Neural progenitor cell (in vitro differentiated cells): ENCODE data around the gene MAN1A2.

Experiments
- CTCF ChIP-seq: fragments of 200-600 bp; sonication (generic); IDR thresholded peaks from 2 replicates; pipeline ENCODE4 v1.5.1; 2017; ENCODE audit warnings: antibody characterized with exemption, mild to moderate bottlenecking
- EZH2 ChIP-seq: fragments of 200-600 bp; sonication (generic); IDR thresholded peaks from 2 replicates; pipeline ENCODE4 v1.6.1; 2017; ENCODE audit warnings: antibody characterized with exemption, mild to moderate bottlenecking, moderate library complexity
- EZH2phosphoT487 ChIP-seq: fragments of 200-600 bp; sonication (generic); IDR thresholded peaks from 2 replicates; pipeline ENCODE4 v1.6.1; 2017; ENCODE audit warnings: antibody characterized with exemption

- TF ChIP-seq EZH2phosphoT487 (no peak), CTCF (no peak), EZH2 (no peak)
Measured at GRCh38 chr1:117427297-117427696, 60.0 kb downstream of the MAN1A2 start.
